ENCODE data around the gene DNAJC4.

The DNAJC4 gene

GRCh38 chr11:64219354-64219684, 11.0 kb upstream of the DNAJC4 start:
- no peak overlapping the region for H2AFZ ChIP-seq (ENCODE audit: low read length)
- H3K4me1 ChIP-seq (ENCODE audit: low read length): no peaks in the 10 kb centered on the region
- H4K20me1 ChIP-seq (ENCODE audit: insufficient read depth, low read length): no peaks in the 10 kb centered on the region
- no peaks in the 10 kb centered on the region for H3K9me2 ChIP-seq (replicated peaks; ENCODE audit: insufficient read depth, low read length)
- H3K27me3 ChIP-seq (replicated peaks; ENCODE audit: insufficient read depth, low read length): no peaks in the 10 kb centered on the region
- H3K9me3 ChIP-seq (replicated peaks; ENCODE audit: insufficient read depth, low read length): no peaks in the 10 kb centered on the region
- H3K27ac ChIP-seq (ENCODE audit: low read length): no peak overlapping the region
- H3K36me3 ChIP-seq (replicated peaks; ENCODE audit: insufficient read depth, low read length): no peaks in the 10 kb centered on the region
- no peaks in the 10 kb centered on the region for H3F3A ChIP-seq (ENCODE audit: insufficient read depth, low read length)
- H3K79me2 ChIP-seq (ENCODE audit: low read length): no peaks in the 10 kb centered on the region
- no peak overlapping the region for H3K4me3 ChIP-seq (ENCODE audit: low read length)
- H3K4me2 ChIP-seq (ENCODE audit: low read depth, low read length): no peak overlapping the region
- TF ChIP-seq EZH2 (optimal IDR thresholded peaks at IDR 0.05; ENCODE audit: low read depth, low read length) (no peak), EZH2phosphoT487 (IDR thresholded peaks at IDR 0.05; ENCODE audit: low read length) (no peak)
- TF ChIP-seq, protein P1, sequence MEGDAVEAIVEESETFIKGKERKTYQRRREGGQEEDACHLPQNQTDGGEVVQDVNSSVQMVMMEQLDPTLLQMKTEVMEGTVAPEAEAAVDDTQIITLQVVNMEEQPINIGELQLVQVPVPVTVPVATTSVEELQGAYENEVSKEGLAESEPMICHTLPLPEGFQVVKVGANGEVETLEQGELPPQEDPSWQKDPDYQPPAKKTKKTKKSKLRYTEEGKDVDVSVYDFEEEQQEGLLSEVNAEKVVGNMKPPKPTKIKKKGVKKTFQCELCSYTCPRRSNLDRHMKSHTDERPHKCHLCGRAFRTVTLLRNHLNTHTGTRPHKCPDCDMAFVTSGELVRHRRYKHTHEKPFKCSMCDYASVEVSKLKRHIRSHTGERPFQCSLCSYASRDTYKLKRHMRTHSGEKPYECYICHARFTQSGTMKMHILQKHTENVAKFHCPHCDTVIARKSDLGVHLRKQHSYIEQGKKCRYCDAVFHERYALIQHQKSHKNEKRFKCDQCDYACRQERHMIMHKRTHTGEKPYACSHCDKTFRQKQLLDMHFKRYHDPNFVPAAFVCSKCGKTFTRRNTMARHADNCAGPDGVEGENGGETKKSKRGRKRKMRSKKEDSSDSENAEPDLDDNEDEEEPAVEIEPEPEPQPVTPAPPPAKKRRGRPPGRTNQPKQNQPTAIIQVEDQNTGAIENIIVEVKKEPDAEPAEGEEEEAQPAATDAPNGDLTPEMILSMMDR (IDR thresholded peaks at IDR 0.05; ENCODE audit: low read length): no peak
- DNase-seq: no peak
- H3K9ac ChIP-seq (ENCODE audit: low read length): no peak overlapping the region

- no peaks in the 10 kb centered on the region for H3K36me3 ChIP-seq (replicated peaks; ENCODE audit: insufficient read depth, low read length)
- no peak overlapping the region for H3K4me2 ChIP-seq (ENCODE audit: low read depth, low read length)
- H3K27me3 ChIP-seq (replicated peaks; ENCODE audit: insufficient read depth, low read length): no peaks in the 10 kb centered on the region
Measured at GRCh38 chr11:64219755-64220154, 10.6 kb upstream of the DNAJC4 start.

GRCh38 chr11:64220271-64220670, 10.1 kb upstream of the DNAJC4 start:
- peaks cover 3% of the 10 kb centered on the region for H3K79me2 ChIP-seq (ENCODE audit: low read length)
- H3K9ac ChIP-seq (ENCODE audit: low read length): no peak overlapping the region
- no peak overlapping the region for H3K27ac ChIP-seq (ENCODE audit: low read length)
- no peaks in the 10 kb centered on the region for H3K4me1 ChIP-seq (ENCODE audit: low read length)
- H3K4me3 ChIP-seq (ENCODE audit: low read length): no peak overlapping the region
- H3K36me3 ChIP-seq (replicated peaks; ENCODE audit: insufficient read depth, low read length): no peaks in the 10 kb centered on the region
- no peaks in the 10 kb centered on the region for H3K27me3 ChIP-seq (replicated peaks; ENCODE audit: insufficient read depth, low read length)
- no peak overlapping the region for H3K4me2 ChIP-seq (ENCODE audit: low read depth, low read length)
- no peak overlapping the region for H2AFZ ChIP-seq (ENCODE audit: low read length)
- TF ChIP-seq, protein P1 (IDR thresholded peaks at IDR 0.05; ENCODE audit: low read length): no peak
- TF ChIP-seq EZH2 (optimal IDR thresholded peaks at IDR 0.05; ENCODE audit: low read depth, low read length) (no peak), EZH2phosphoT487 (IDR thresholded peaks at IDR 0.05; ENCODE audit: low read length) (no peak)
- no peak for DNase-seq
- H3K9me2 ChIP-seq (replicated peaks; ENCODE audit: insufficient read depth, low read length): no peaks in the 10 kb centered on the region
- no peaks in the 10 kb centered on the region for H3K9me3 ChIP-seq (replicated peaks; ENCODE audit: insufficient read depth, low read length)
- H3F3A ChIP-seq (ENCODE audit: insufficient read depth, low read length): no peaks in the 10 kb centered on the region
- H4K20me1 ChIP-seq (ENCODE audit: insufficient read depth, low read length): no peaks in the 10 kb centered on the region

More at GRCh38 chr11:64219755-64220154, 10.6 kb upstream of the DNAJC4 start:
- Histone ChIP-seq H2AFZ (ENCODE audit: low read length) (no peak overlapping the region), H3K79me2 (ENCODE audit: low read length) (no peaks in the 10 kb centered on the region), H3K9me2 (replicated peaks; ENCODE audit: insufficient read depth, low read length) (no peaks in the 10 kb centered on the region), H3K9me3 (replicated peaks; ENCODE audit: insufficient read depth, low read length) (no peaks in the 10 kb centered on the region), H4K20me1 (ENCODE audit: insufficient read depth, low read length) (no peaks in the 10 kb centered on the region), H3F3A (ENCODE audit: insufficient read depth, low read length) (no peaks in the 10 kb centered on the region), H3K27ac (ENCODE audit: low read length) (no peak overlapping the region), H3K4me3 (ENCODE audit: low read length) (no peak overlapping the region), H3K4me1 (ENCODE audit: low read length) (no peaks in the 10 kb centered on the region), H3K9ac (ENCODE audit: low read length) (no peak overlapping the region)
- TF ChIP-seq, protein P1 (IDR thresholded peaks at IDR 0.05; ENCODE audit: low read length): no peak
- TF ChIP-seq EZH2phosphoT487 (IDR thresholded peaks at IDR 0.05; ENCODE audit: low read length) (no peak), EZH2 (optimal IDR thresholded peaks at IDR 0.05; ENCODE audit: low read depth, low read length) (no peak)
- no peak for DNase-seq
